ENCODE measurements around the gene LAIR2.

DNA sequence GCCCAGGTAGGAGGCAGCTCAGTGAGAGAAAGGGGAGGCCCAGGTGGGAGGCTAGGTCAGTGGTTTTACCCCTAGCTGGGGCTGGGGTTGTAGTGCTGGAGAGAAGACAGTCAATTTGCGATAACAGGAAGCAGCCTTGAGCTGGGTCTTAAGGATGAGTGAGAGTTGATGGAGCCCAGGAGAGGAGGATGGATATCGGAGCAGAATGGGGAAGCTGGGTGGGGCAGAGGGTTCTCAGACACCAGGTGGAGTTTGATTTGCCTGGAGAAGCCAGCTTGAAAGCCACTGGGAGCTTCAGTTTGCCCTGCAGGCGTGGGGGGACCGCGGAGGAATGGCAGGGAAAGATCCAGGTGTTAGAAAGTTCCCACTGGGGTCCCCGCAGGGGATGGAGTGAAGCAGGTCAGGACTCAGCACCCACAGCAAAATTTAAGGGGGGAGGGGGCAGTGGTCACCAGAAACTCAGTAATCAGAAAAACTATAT is 28.7 kb upstream of the LAIR2 start:
- TF ChIP-seq, protein P1, sequence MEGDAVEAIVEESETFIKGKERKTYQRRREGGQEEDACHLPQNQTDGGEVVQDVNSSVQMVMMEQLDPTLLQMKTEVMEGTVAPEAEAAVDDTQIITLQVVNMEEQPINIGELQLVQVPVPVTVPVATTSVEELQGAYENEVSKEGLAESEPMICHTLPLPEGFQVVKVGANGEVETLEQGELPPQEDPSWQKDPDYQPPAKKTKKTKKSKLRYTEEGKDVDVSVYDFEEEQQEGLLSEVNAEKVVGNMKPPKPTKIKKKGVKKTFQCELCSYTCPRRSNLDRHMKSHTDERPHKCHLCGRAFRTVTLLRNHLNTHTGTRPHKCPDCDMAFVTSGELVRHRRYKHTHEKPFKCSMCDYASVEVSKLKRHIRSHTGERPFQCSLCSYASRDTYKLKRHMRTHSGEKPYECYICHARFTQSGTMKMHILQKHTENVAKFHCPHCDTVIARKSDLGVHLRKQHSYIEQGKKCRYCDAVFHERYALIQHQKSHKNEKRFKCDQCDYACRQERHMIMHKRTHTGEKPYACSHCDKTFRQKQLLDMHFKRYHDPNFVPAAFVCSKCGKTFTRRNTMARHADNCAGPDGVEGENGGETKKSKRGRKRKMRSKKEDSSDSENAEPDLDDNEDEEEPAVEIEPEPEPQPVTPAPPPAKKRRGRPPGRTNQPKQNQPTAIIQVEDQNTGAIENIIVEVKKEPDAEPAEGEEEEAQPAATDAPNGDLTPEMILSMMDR (conservative IDR thresholded peaks at IDR 0.05 in 1 of 2, IDR thresholded peaks at IDR 0.05 in 1 of 2; ENCODE audit: low read depth in 1 of 2, low read length in 2 of 2): no peak
- TF ChIP-seq EZH2 (IDR thresholded peaks at IDR 0.05; ENCODE audit: low read length, missing control alignments): no peak
